Activated naive CD8-positive, alpha-beta T cell treated with anti-CD3 and anti-CD28 coated beads for 36 hours (primary cell): ENCODE measurements around the gene INTS6. TPM values are rescaled to one million over a fixed set of nuclear protein-coding genes. Genes with fewer than 3 reads are reported as not detected.

Source experiments
- DNase-seq: peaks from one replicate; pipeline ENCODE4 v3.0.0; 2021
- H3K27ac Mint-ChIP-seq: one replicate; pipeline ENCODE4 v1.8.0; 2022; ENCODE audit warnings: mild to moderate bottlenecking, moderate library complexity, mixed read lengths
- H3K27me3 Mint-ChIP-seq: one replicate; pipeline ENCODE4 v1.8.0; 2022; ENCODE audit warnings: mild to moderate bottlenecking, mixed read lengths
- H3K36me3 Mint-ChIP-seq: one replicate; pipeline ENCODE4 v1.8.0; 2021; ENCODE audit warnings: mild to moderate bottlenecking, mixed read lengths
- H3K4me1 Mint-ChIP-seq: one replicate; pipeline ENCODE4 v1.8.0; 2021; ENCODE audit warnings: mixed read lengths
- H3K4me3 Mint-ChIP-seq: one replicate; pipeline ENCODE4 v1.8.0; 2022; ENCODE audit warnings: mild to moderate bottlenecking, moderate library complexity, mixed read lengths
- H3K9me3 Mint-ChIP-seq: one replicate; pipeline ENCODE4 v1.8.0; 2022; ENCODE audit warnings: mixed read lengths
- total RNA-seq, 2 experiments: library from RNA; stranded (reverse); gene quantifications; one replicate each; pipeline ENCODE4 v1.2.3, GENCODE V29; 2021

Gene INTS6
- total RNA-seq, 2 experiments from 2014 or later, result 42.6 to 44.5 TPM

GRCh38 chr13:51311957-51312520, 140.8 kb downstream of the INTS6 start:
- no peaks in the 10 kb centered on the region for H3K36me3 Mint-ChIP-seq
- H3K27me3 Mint-ChIP-seq, result no peaks in the 10 kb centered on the region
- H3K4me1 Mint-ChIP-seq, result no peaks in the 10 kb centered on the region
- H3K4me3 Mint-ChIP-seq, result no peak overlapping the region
- no peak overlapping the region for H3K27ac Mint-ChIP-seq
- no peak for DNase-seq
- H3K9me3 Mint-ChIP-seq, result no peaks in the 10 kb centered on the region

Other genes with a start within 250 kb of the INTS6 start
- under 1 TPM; 0.21 to 0.30 TPM for gene FAM124A, start 230.6 kb downstream of the INTS6 start, total RNA-seq
- not detected for gene SERPINE3, start 113.3 kb downstream of the INTS6 start, total RNA-seq
- gene WDFY2, start 131.4 kb upstream of the INTS6 start, total RNA-seq, result 1 to 10 TPM; 6.0 to 7.9 TPM